WTC11 (cell line): ENCODE data around the gene KRABD2.

Source experiments
- ATAC-seq: fragments of 200-7000 bp; cut with Tn5 transposase; 2 replicates; pipeline ENCODE4 v1.10.0; 2021; ENCODE audit warnings: mild to moderate bottlenecking, moderate library complexity
- CTCF ChIA-PET: fragments of 300-600 bp; sonication (Branson Sonifier 250); formaldehyde crosslinking; loops from one replicate; lab custom pipeline; 2021; ENCODE audit warnings: antibody characterized with exemption; lab: Charles Lee
- POLR2A ChIA-PET: fragments of 350-600 bp; sonication (Branson Sonifier 250); formaldehyde crosslinking; loops from one replicate; lab custom pipeline; 2021; ENCODE audit warnings: antibody characterized with exemption; lab: Charles Lee
- DNase-seq: peaks from one replicate; pipeline ENCODE4 v3.0.0; 2021; ENCODE audit warnings: low spot score
- H3K27ac Mint-ChIP-seq: 2 replicates; pipeline ENCODE4 v1.8.0; 2021; ENCODE audit warnings: mixed read lengths
- H3K27me3 Mint-ChIP-seq: 2 replicates; pipeline ENCODE4 v1.8.0; 2021; ENCODE audit warnings: low read depth, mild to moderate bottlenecking, moderate library complexity, mixed read lengths
- H3K36me3 Mint-ChIP-seq: 2 replicates; pipeline ENCODE4 v1.8.0; 2021; ENCODE audit warnings: mixed read lengths
- H3K4me1 Mint-ChIP-seq: 2 replicates; pipeline ENCODE4 v1.8.0; 2022; ENCODE audit warnings: mixed read lengths
- H3K4me3 Mint-ChIP-seq: 2 replicates; pipeline ENCODE4 v1.8.0; 2021; ENCODE audit warnings: mild to moderate bottlenecking, moderate library complexity, mixed read lengths
- H3K9me3 Mint-ChIP-seq: 2 replicates; pipeline ENCODE4 v1.8.0; 2021; ENCODE audit warnings: mixed read lengths
- CREB1 ChIP-seq: sonication (generic); formaldehyde crosslinking; IDR thresholded peaks from 2 replicates; pipeline ENCODE4 v1.8.0; 2023; ENCODE audit warnings: mild to moderate bottlenecking, missing genetic modification reagents
- CREM ChIP-seq: sonication (generic); formaldehyde crosslinking; IDR thresholded peaks from 2 replicates; pipeline ENCODE4 v1.8.1; 2022; ENCODE audit warnings: mild to moderate bottlenecking, missing genetic modification reagents, moderate library complexity
- CTCF ChIP-seq: fragments of 200-600 bp; IDR thresholded peaks from 2 replicates; pipeline ENCODE4 v1.8.0; 2022; ENCODE audit warnings: antibody characterized with exemption
- E2F1 ChIP-seq: sonication (generic); formaldehyde crosslinking; IDR thresholded peaks from 2 replicates; pipeline ENCODE4 v1.8.0; 2022; ENCODE audit warnings: mild to moderate bottlenecking, missing genetic modification reagents
- ELF4 ChIP-seq: sonication (generic); formaldehyde crosslinking; IDR thresholded peaks from 2 replicates; pipeline ENCODE4 v1.8.1; 2022; ENCODE audit warnings: low read depth, mild to moderate bottlenecking, moderate library complexity, missing genetic modification reagents
- ETV6 ChIP-seq: sonication (generic); formaldehyde crosslinking; IDR thresholded peaks from 2 replicates; pipeline ENCODE4 v1.8.1; 2022; ENCODE audit warnings: mild to moderate bottlenecking, missing genetic modification reagents
- GTF2I ChIP-seq: fragments of 250-450 bp; sonication (Bioruptor Pico); conservative IDR thresholded peaks from 2 replicates; pipeline ENCODE4 v1.4.0; 2021; ENCODE audit warnings: mild to moderate bottlenecking
- NR1H2 ChIP-seq: sonication (generic); formaldehyde crosslinking; IDR thresholded peaks from 2 replicates; pipeline ENCODE4 v1.9.0; 2021; ENCODE audit warnings: mild to moderate bottlenecking, moderate library complexity, missing genetic modification reagents
- NR2C2 ChIP-seq: sonication (generic); formaldehyde crosslinking; IDR thresholded peaks from 2 replicates; pipeline ENCODE4 v1.8.0; 2022; ENCODE audit warnings: mild to moderate bottlenecking, missing genetic modification reagents
- SOX15 ChIP-seq: fragments of 250-450 bp; sonication (Bioruptor Pico); IDR thresholded peaks from 2 replicates; pipeline ENCODE4 v1.9.0; 2021; ENCODE audit warnings: mild to moderate bottlenecking
- TEAD4 ChIP-seq: sonication (generic); formaldehyde crosslinking; IDR thresholded peaks from 2 replicates; pipeline ENCODE4 v1.8.0; 2022; ENCODE audit warnings: mild to moderate bottlenecking, missing genetic modification reagents
- ZBTB21 ChIP-seq: sonication (generic); formaldehyde crosslinking; IDR thresholded peaks from 2 replicates; pipeline ENCODE4 v1.8.1; 2023; ENCODE audit warnings: mild to moderate bottlenecking, missing genetic modification reagents, borderline replicate concordance
- ZBTB43 ChIP-seq: sonication (generic); formaldehyde crosslinking; IDR thresholded peaks from 2 replicates; pipeline ENCODE4 v1.8.1; 2023; ENCODE audit warnings: mild to moderate bottlenecking, missing genetic modification reagents
- ZNF232 ChIP-seq: sonication (generic); formaldehyde crosslinking; IDR thresholded peaks from 2 replicates; pipeline ENCODE4 v1.8.0; 2022; ENCODE audit warnings: mild to moderate bottlenecking, missing genetic modification reagents
- TF ChIP-seq, protein P1 (sequence below): sonication (generic); formaldehyde crosslinking; IDR thresholded peaks from 2 replicates; pipeline ENCODE4 v1.8.1; 2022; ENCODE audit warnings: mild to moderate bottlenecking, moderate library complexity, missing genetic modification reagents
- TF ChIP-seq, protein P2 (sequence below): sonication (generic); formaldehyde crosslinking; IDR thresholded peaks from 2 replicates; pipeline ENCODE4 v1.8.1; 2023; ENCODE audit warnings: mild to moderate bottlenecking, missing genetic modification reagents, moderate library complexity
- TF ChIP-seq, protein P3 (sequence below): fragments of 250-450 bp; sonication (Bioruptor Pico); IDR thresholded peaks from 2 replicates; pipeline ENCODE4 v1.9.0; 2021; ENCODE audit warnings: mild to moderate bottlenecking
- TF ChIP-seq, protein P4 (sequence below): sonication (generic); formaldehyde crosslinking; IDR thresholded peaks from 2 replicates; pipeline ENCODE4 v1.8.1; 2023; ENCODE audit warnings: mild to moderate bottlenecking, missing genetic modification reagents, moderate library complexity

Gene KRABD2

GRCh38 chr17:8369944-8370343, 6.6 kb downstream of the KRABD2 start:
- Mint-ChIP-seq H3K9me3 (no peaks in the 10 kb centered on the region), H3K36me3 (peaks cover 36% of the 10 kb centered on the region), H3K4me3 (no peak overlapping the region), H3K4me1 (no peaks in the 10 kb centered on the region), H3K27me3 (no peaks in the 10 kb centered on the region), H3K27ac (no peak overlapping the region)
- TF ChIP-seq ZBTB21 (CRISPR knock-in tag): no peak
- TF ChIP-seq CREM (CRISPR knock-in tag): no peak
- TF ChIP-seq, protein P1, sequence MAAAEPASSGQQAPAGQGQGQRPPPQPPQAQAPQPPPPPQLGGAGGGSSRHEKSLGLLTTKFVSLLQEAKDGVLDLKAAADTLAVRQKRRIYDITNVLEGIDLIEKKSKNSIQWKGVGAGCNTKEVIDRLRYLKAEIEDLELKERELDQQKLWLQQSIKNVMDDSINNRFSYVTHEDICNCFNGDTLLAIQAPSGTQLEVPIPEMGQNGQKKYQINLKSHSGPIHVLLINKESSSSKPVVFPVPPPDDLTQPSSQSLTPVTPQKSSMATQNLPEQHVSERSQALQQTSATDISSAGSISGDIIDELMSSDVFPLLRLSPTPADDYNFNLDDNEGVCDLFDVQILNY: no peak
- no peak for TF ChIP-seq NR2C2 (CRISPR knock-in tag)
- TF ChIP-seq E2F1: no peak
- ChIA-PET POLR2A (no interaction called here), CTCF (no interaction called here)
- DNase-seq: no peak
- ATAC-seq: no peak

DNA sequence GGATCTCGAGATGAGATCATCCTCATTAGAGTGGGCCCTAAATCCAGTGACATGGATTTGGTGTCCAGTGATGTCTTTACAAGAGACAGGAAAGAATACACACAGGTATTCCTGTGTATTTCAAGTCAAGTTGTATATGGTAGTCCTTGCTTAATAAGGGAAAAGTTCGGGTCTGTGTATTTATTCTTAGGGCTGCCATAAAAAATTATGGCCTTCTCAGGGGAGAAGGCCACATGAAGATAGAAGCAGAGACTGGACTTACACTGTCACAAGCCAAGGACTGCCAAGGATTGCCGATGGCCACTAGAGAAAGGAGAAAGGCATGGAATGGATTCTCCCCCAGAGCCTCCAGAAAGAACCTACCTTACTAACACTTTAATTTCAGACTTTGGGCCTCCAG, 8.3 kb downstream of the KRABD2 start:
- H3K27ac Mint-ChIP-seq: no peak overlapping the region
- POLR2A ChIA-PET: no interaction called here
- ATAC-seq (no peak), DNase-seq (no peak)
- no peak overlapping the region for H3K4me3 Mint-ChIP-seq
- CTCF ChIA-PET: no interaction called here
- no peaks in the 10 kb centered on the region for H3K27me3 Mint-ChIP-seq
- H3K9me3 Mint-ChIP-seq: no peaks in the 10 kb centered on the region
- H3K36me3 Mint-ChIP-seq: peaks cover 32% of the 10 kb centered on the region
- H3K4me1 Mint-ChIP-seq: no peaks in the 10 kb centered on the region
- TF ChIP-seq NR1H2 (CRISPR knock-in tag): no peak
- TF ChIP-seq ZBTB43: no peak
- TF ChIP-seq SOX15 (CRISPR knock-in tag): no peak

GRCh38 chr17:8366231-8366630, 10.3 kb downstream of the KRABD2 start:
- no peak overlapping the region for H3K27ac Mint-ChIP-seq
- no peak for ATAC-seq

More at GRCh38 chr17:8366231-8366630, 10.3 kb downstream of the KRABD2 start:
- no peaks in the 10 kb centered on the region for H3K9me3 Mint-ChIP-seq
- TF ChIP-seq, protein P2, sequence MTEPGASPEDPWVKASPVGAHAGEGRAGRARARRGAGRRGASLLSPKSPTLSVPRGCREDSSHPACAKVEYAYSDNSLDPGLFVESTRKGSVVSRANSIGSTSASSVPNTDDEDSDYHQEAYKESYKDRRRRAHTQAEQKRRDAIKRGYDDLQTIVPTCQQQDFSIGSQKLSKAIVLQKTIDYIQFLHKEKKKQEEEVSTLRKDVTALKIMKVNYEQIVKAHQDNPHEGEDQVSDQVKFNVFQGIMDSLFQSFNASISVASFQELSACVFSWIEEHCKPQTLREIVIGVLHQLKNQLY (CRISPR knock-in tag): no peak
- no peak for TF ChIP-seq GTF2I (CRISPR knock-in tag)
- TF ChIP-seq CREB1: no peak
- no peak for TF ChIP-seq CREM (CRISPR knock-in tag)
- TF ChIP-seq, protein P3, sequence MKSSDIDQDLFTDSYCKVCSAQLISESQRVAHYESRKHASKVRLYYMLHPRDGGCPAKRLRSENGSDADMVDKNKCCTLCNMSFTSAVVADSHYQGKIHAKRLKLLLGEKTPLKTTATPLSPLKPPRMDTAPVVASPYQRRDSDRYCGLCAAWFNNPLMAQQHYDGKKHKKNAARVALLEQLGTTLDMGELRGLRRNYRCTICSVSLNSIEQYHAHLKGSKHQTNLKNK (CRISPR knock-in tag): no peak
- TF ChIP-seq TEAD4 (CRISPR knock-in tag): no peak
- no peak for TF ChIP-seq ETV6 (CRISPR knock-in tag)
- TF ChIP-seq ZNF232 (CRISPR knock-in tag): no peak
- TF ChIP-seq ELF4 (CRISPR knock-in tag): no peak
- TF ChIP-seq ZBTB43: no peak
- TF ChIP-seq, protein P4, sequence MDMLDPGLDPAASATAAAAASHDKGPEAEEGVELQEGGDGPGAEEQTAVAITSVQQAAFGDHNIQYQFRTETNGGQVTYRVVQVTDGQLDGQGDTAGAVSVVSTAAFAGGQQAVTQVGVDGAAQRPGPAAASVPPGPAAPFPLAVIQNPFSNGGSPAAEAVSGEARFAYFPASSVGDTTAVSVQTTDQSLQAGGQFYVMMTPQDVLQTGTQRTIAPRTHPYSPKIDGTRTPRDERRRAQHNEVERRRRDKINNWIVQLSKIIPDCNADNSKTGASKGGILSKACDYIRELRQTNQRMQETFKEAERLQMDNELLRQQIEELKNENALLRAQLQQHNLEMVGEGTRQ (CRISPR knock-in tag): no peak
- TF ChIP-seq CTCF: no peak
- no peak for TF ChIP-seq NR2C2 (CRISPR knock-in tag)
- TF ChIP-seq, all 79 proteins: peak for 0
- H3K27me3 Mint-ChIP-seq: no peaks in the 10 kb centered on the region
- peaks cover 2% of the 10 kb centered on the region for H3K4me1 Mint-ChIP-seq
- ChIA-PET CTCF (no interaction called here), POLR2A (no interaction called here)
- H3K36me3 Mint-ChIP-seq: peaks cover 23% of the 10 kb centered on the region
- no peak overlapping the region for H3K4me3 Mint-ChIP-seq
- DNase-seq: no peak
